Sigmoid colon (tissue), 7 donors: ENCODE measurements around the gene MAP7D2. TPM values are rescaled to one million over a fixed set of nuclear protein-coding genes. Genes with fewer than 3 reads are reported as not detected.

Experiments
- DNase-seq: peaks from one replicate; pipeline ENCODE4 v3.0.0-alpha.2; 2019
- H3K27ac ChIP-seq, 4 donors: fragments of 200-600 bp; sonication (generic); one replicate each; pipeline ENCODE4 v1.5.1; 2016 to 2019; ENCODE audit warnings: mild to moderate bottlenecking in 1 of 4
- H3K27me3 ChIP-seq, 3 donors: fragments of 200-600 bp; sonication (generic); one replicate each; pipeline ENCODE4 v1.5.1; 2019; ENCODE audit warnings: mild to moderate bottlenecking in 1 of 3
- H3K36me3 ChIP-seq, 4 donors: fragments of 200-600 bp; sonication (generic); one replicate each; pipeline ENCODE4 v1.5.1; 2016 to 2019
- H3K4me1 ChIP-seq, 4 donors: fragments of 200-600 bp; sonication (generic); one replicate each; pipeline ENCODE4 v1.5.1; 2017 to 2019
- H3K4me3 ChIP-seq, 4 donors: fragments of 200-600 bp; sonication (generic); one replicate each; pipeline ENCODE4 v1.5.1; 2017 to 2019; ENCODE audit warnings: mild to moderate bottlenecking in 2 of 4, moderate library complexity in 1 of 4
- H3K9me3 ChIP-seq, 4 donors: fragments of 200-600 bp in 3 of 4; sonication (generic) in 3 of 4; one replicate each; pipeline versions ENCODE4 v1.5.1 to v1.6.1; 2013 to 2019
- EP300 ChIP-seq, 4 donors: sonication (generic); formaldehyde crosslinking; IDR thresholded peaks; one replicate each; pipeline ENCODE4 v1.6.1; 2017; ENCODE audit warnings: antibody characterized with exemption in 4 of 4
- POLR2A ChIP-seq, 2 donors: fragments of 450-650 bp; IDR thresholded peaks; one replicate each; pipeline ENCODE4 v1.6.1; 2016; ENCODE audit warnings: antibody characterized with exemption in 2 of 2, mild to moderate bottlenecking in 2 of 2, moderate library complexity in 2 of 2
- POLR2AphosphoS5 ChIP-seq, 4 donors: sonication (generic); formaldehyde crosslinking; IDR thresholded peaks; one replicate each; pipeline ENCODE4 v1.6.1; 2017; ENCODE audit warnings: antibody characterized with exemption in 4 of 4
- WGBS, 2 donors: extraction: QIAGEN DNeasy Blood & Tissue Kit; methylation state at CpG; one replicate each; pipeline ENCODE4 v1.1.7; 2013; 5-methylcytosine and 5-hydroxymethylcytosine counted together
- intact Hi-C: fragments of 100-400 bp; cut with DNase I; formaldehyde crosslinking; loops from one replicate; pipeline ENCODE4 v1.15.1; 2023
- polyA plus RNA-seq, 3 donors: library from polyadenylated mRNA; stranded (reverse); fragments of 200-250 nt; gene quantifications; one replicate each; pipeline ENCODE4 v1.2.3, GENCODE V29; 2013
- total RNA-seq, 4 donors: library from RNA; depleted of rRNA; stranded (reverse); fragments of >200 nt; gene quantifications; one replicate each; pipeline ENCODE4 v1.1.0, GENCODE V29; 2016
- TF ChIP-seq, protein P1 (sequence below), 4 experiments: fragments of 450-650 bp in 3 of 4; fragments of 200-600 bp in 1 of 4; IDR thresholded peaks; one replicate each; pipeline ENCODE4 v1.5.1; 2016 to 2019; ENCODE audit warnings: antibody characterized with exemption in 4 of 4, mild to moderate bottlenecking in 3 of 4, moderate library complexity in 2 of 4
- donor health status: healthy with polysubstance abuse.
- donor health status: Bipolar disorder and iron deficiency.
- donor health status: healthy.

MAP7D2 gene
- total and polyA plus RNA-seq, 7 donors = 0.66 to 2.5 (median 1.4) TPM

DNA sequence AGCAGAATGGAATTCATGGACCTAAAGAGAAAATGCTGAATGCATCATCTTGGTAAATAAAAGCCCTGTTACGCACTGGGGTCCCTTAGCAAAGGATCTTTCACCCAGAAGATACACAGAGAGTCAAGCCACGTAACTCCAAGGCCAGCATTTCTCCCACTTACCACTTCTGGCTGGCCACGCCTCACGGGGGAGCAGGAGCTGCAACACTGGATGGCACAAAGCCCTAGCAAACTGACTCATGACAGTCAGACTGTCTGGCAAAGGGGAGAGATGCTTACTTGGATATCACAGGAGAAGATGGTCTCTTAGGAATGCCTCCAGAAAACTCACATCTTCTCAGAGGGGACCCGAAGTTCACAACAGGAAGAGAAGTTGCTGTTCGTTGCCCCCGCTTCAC is 74.5 kb downstream of the MAP7D2 start:
- intact Hi-C loops = no loop called here
- DNase-seq = no peak
- no peaks in the 10 kb centered on the region for H3K4me1 ChIP-seq
- H3K4me3 ChIP-seq = no peak overlapping the region
- WGBS, 2 donors = 93% methylated on average over 7 of the region's 7 CpGs
- H3K27ac ChIP-seq = no peak overlapping the region
- no peaks in the 10 kb centered on the region for H3K27me3 ChIP-seq
- TF ChIP-seq POLR2A (IDR thresholded peaks at IDR 0.05) = no peak
- no peak for TF ChIP-seq POLR2AphosphoS5 (IDR thresholded peaks at IDR 0.05)
- no peak for TF ChIP-seq EP300 (IDR thresholded peaks at IDR 0.05)
- TF ChIP-seq, protein P1, sequence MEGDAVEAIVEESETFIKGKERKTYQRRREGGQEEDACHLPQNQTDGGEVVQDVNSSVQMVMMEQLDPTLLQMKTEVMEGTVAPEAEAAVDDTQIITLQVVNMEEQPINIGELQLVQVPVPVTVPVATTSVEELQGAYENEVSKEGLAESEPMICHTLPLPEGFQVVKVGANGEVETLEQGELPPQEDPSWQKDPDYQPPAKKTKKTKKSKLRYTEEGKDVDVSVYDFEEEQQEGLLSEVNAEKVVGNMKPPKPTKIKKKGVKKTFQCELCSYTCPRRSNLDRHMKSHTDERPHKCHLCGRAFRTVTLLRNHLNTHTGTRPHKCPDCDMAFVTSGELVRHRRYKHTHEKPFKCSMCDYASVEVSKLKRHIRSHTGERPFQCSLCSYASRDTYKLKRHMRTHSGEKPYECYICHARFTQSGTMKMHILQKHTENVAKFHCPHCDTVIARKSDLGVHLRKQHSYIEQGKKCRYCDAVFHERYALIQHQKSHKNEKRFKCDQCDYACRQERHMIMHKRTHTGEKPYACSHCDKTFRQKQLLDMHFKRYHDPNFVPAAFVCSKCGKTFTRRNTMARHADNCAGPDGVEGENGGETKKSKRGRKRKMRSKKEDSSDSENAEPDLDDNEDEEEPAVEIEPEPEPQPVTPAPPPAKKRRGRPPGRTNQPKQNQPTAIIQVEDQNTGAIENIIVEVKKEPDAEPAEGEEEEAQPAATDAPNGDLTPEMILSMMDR (IDR thresholded peaks at IDR 0.05) = no peak
- H3K9me3 ChIP-seq = no peaks in the 10 kb centered on the region
- no peaks in the 10 kb centered on the region for H3K36me3 ChIP-seq

DNA sequence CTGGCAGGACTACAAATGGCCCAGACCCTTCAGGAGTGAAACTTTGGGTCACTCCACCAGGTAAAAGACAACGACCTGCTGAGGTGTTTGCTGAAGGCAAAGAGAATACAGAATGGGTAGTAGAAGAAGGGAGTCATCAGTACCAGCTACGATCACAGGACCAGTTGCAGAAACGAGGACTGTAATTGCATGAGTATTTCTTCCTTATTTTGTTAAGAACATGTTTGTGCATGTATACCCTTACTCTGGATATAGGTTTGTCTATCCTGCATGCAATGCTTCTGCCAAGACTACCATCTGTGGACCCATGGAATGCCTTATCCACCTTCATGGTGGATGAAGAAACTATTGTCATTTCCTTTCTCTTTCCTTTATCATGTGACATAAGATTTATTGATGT is 77.7 kb downstream of the MAP7D2 start:
- DNase-seq = no peak
- H3K27ac ChIP-seq = no peak overlapping the region
- H3K36me3 ChIP-seq = no peaks in the 10 kb centered on the region
- H3K9me3 ChIP-seq = no peaks in the 10 kb centered on the region
- H3K4me3 ChIP-seq = no peak overlapping the region
- no peaks in the 10 kb centered on the region for H3K27me3 ChIP-seq
- whole genome bisulfite sequencing, 2 donors = 93 to 98% methylated on average over 3 of the region's 3 CpGs
- TF ChIP-seq, protein P1 (IDR thresholded peaks at IDR 0.05) = no peak
- TF ChIP-seq POLR2AphosphoS5 (IDR thresholded peaks at IDR 0.05) (no peak), POLR2A (IDR thresholded peaks at IDR 0.05) (no peak), EP300 (IDR thresholded peaks at IDR 0.05) (no peak)
- intact Hi-C loops = no loop called here
- H3K4me1 ChIP-seq = no peaks in the 10 kb centered on the region

DNA sequence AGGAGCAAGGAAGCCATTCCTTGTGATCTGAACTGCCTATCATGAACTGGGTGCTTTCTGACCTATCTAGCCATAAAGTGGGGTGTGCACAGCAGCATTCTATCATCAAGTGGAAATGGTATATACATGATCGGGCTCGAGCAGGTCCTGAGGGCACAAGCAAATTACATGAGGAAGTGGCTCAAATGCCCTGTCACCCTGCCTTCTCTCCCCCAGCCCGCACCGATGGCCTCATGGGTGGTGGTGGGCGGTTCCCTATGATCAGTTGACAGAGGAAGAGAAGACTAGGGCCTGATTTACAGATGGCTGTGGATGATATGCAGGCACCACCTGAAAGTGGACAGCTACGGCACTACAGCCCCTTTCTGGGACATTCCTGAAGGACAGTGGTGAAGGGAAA is 79.5 kb downstream of the MAP7D2 start:
- intact Hi-C loops = no loop called here
- no peak overlapping the region for H3K27ac ChIP-seq
- H3K9me3 ChIP-seq = no peaks in the 10 kb centered on the region
- H3K36me3 ChIP-seq = no peaks in the 10 kb centered on the region
- no peak for DNase-seq
- WGBS, 2 donors = 80 to 84% methylated on average over 6 of the region's 6 CpGs
- TF ChIP-seq POLR2AphosphoS5 (IDR thresholded peaks at IDR 0.05) = no peak
- TF ChIP-seq POLR2A (IDR thresholded peaks at IDR 0.05) = no peak
- TF ChIP-seq, protein P1 (IDR thresholded peaks at IDR 0.05) = no peak
- TF ChIP-seq EP300 (IDR thresholded peaks at IDR 0.05) = no peak
- no peaks in the 10 kb centered on the region for H3K4me1 ChIP-seq
- H3K27me3 ChIP-seq = no peaks in the 10 kb centered on the region
- no peak overlapping the region for H3K4me3 ChIP-seq

DNA sequence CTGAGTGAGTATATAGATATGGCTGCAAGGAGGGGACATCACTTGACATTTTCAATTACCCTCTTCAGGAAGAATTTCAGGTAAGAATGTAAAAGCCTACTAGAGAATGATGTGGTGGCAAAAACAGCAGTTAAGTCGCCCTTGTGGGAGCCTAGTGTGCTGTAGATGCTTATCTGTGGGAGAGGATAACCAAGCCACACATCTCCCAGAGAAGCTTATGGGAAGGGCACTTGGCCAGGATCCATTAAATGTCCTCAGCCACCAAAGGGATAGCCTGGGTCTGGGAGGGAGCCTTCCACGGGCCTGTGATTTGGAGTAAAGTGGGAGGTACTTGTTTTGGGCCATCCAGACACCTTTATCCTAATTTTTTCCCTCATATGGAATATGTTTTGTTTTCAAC is 84.5 kb downstream of the MAP7D2 start:
- Histone ChIP-seq H3K27me3 (no peaks in the 10 kb centered on the region), H3K9me3 (no peaks in the 10 kb centered on the region), H3K4me1 (no peaks in the 10 kb centered on the region), H3K27ac (no peak overlapping the region), H3K4me3 (no peak overlapping the region), H3K36me3 (no peaks in the 10 kb centered on the region)
- WGBS, 2 donors = 68 to 72% methylated on average over 2 of the region's 2 CpGs
- intact Hi-C loops = no loop called here
- no peak for DNase-seq
- no peak for TF ChIP-seq EP300 (IDR thresholded peaks at IDR 0.05)
- TF ChIP-seq, protein P1 (IDR thresholded peaks at IDR 0.05) = no peak
- TF ChIP-seq POLR2AphosphoS5 (IDR thresholded peaks at IDR 0.05) = no peak
- TF ChIP-seq POLR2A (IDR thresholded peaks at IDR 0.05) = no peak

DNA sequence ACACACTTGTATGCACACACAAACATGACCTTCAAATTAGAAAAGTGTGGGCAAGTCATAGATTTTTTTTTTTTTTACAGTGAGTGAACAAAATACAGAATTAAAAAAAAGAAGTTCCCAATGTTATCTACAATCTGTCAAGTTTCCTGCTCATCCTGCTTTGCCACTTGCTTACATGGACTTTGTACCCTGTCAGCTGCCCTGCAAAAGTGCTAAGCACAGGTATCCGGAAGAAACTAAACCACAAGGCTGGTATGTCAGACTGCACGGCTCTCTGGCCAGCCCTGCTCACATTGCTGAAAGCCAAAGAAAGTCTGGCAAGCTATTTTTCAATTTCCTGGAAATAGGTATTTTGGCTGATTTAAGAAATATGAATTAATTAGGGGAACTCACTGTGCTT is 87.0 kb downstream of the MAP7D2 start:
- Histone ChIP-seq H3K4me1 (no peaks in the 10 kb centered on the region), H3K27ac (no peak overlapping the region), H3K27me3 (no peaks in the 10 kb centered on the region), H3K9me3 (no peaks in the 10 kb centered on the region), H3K36me3 (no peaks in the 10 kb centered on the region), H3K4me3 (no peak overlapping the region)
- WGBS, 2 donors = 14 to 19% methylated on average over 2 of the region's 2 CpGs
- TF ChIP-seq POLR2AphosphoS5 (IDR thresholded peaks at IDR 0.05) = no peak
- TF ChIP-seq, protein P1 (IDR thresholded peaks at IDR 0.05) = no peak
- no peak for TF ChIP-seq EP300 (IDR thresholded peaks at IDR 0.05)
- no peak for TF ChIP-seq POLR2A (IDR thresholded peaks at IDR 0.05)
- intact Hi-C loops = no loop called here
- no peak for DNase-seq
